AG09319 (cell line): ENCODE data around the gene TGDS.
"Not testable (repeated sequence)": the region's sequence is repeated elsewhere in the genome, so short reads cannot be mapped to it uniquely, and the experiment has no call there.

Experiments used
- DNase-seq: peaks from one replicate; pipeline ENCODE4 v3.0.0-alpha.2; 2010; ENCODE audit warnings: low read depth; ENCODE audit errors: extremely low read depth
- TF ChIP-seq, protein P1 (sequence below): IDR thresholded peaks from 2 replicates; pipeline ENCODE4 v1.5.1; 2011; ENCODE audit warnings: low read depth, mild to moderate bottlenecking, inconsistent platforms, low read length, moderate library complexity

The TGDS gene

GRCh38 chr13:94542917-94543316 lies 53.0 kb downstream of the TGDS start:
- DNase-seq: no peak
- TF ChIP-seq, protein P1, sequence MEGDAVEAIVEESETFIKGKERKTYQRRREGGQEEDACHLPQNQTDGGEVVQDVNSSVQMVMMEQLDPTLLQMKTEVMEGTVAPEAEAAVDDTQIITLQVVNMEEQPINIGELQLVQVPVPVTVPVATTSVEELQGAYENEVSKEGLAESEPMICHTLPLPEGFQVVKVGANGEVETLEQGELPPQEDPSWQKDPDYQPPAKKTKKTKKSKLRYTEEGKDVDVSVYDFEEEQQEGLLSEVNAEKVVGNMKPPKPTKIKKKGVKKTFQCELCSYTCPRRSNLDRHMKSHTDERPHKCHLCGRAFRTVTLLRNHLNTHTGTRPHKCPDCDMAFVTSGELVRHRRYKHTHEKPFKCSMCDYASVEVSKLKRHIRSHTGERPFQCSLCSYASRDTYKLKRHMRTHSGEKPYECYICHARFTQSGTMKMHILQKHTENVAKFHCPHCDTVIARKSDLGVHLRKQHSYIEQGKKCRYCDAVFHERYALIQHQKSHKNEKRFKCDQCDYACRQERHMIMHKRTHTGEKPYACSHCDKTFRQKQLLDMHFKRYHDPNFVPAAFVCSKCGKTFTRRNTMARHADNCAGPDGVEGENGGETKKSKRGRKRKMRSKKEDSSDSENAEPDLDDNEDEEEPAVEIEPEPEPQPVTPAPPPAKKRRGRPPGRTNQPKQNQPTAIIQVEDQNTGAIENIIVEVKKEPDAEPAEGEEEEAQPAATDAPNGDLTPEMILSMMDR: no peak

GRCh38 chr13:94537740-94538630 lies 58.0 kb downstream of the TGDS start:
- no peak for DNase-seq
- TF ChIP-seq, protein P1: no peak

- DNase-seq: no peak
- TF ChIP-seq, protein P1: no peak
These were observed 60.2 kb downstream of the TGDS start for GRCh38 chr13:94535775-94536174.

- TF ChIP-seq, protein P1: no peak
- no peak for DNase-seq
These were observed 60.7 kb downstream of the TGDS start for GRCh38 chr13:94535231-94535630.

DNA sequence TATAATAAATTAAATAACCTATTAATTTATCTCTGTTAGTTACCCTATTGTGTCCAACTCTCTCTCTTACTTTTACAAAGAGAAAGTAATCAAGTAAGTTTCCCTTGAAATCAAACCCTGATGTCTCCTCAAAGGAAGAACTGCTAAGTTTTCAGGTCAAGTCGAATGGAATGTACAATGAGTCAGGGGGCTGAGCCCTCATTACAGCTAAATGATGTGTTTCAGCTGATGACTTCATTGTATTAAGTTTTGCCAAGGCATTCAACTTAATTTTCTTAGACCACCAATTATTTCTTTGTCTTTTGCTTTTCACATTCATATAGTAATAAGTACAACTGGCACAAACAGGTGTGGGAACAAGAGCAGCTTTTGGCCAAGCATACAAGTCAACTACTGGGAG lies 61.8 kb downstream of the TGDS start:
- TF ChIP-seq, protein P1: no peak
- DNase-seq: no peak

- not testable (repeated sequence) for DNase-seq
These were observed 63.7 kb downstream of the TGDS start for GRCh38 chr13:94532278-94532677.

GRCh38 chr13:94526956-94527355 lies 69.0 kb downstream of the TGDS start:
- DNase-seq: not testable (repeated sequence)

DNA sequence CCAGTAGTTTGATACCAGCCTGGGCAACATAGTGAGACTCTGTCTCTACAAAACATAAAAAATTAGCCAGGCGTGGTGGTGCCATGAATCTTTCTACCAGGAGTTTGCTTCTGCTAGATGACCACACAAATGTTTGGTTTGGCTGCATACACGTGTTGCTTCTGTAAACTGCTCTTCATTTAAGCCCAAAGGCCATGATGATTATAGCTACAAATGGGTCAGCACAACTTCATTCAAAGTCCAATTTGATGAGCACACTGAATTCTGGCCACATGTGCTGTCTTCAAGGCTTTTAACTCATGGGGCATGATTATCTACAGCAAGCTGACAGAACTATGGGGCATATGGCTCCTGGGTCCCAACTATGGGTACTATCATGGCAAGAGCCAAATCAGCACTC lies 70.2 kb downstream of the TGDS start:
- no peak for DNase-seq
- TF ChIP-seq, protein P1: no peak
